CD14-positive monocyte (primary cell): ENCODE results near the gene NME1. TPM values are rescaled to one million over a fixed set of nuclear protein-coding genes. Genes with fewer than 3 reads are reported as not detected.

ENCODE experiments used
- DNase-seq, 3 donors: peaks; one replicate each; pipeline ENCODE4 v3.0.0-alpha.2; 2011 to 2022
- H2AFZ ChIP-seq: 2 replicates; pipeline ENCODE4 v1.6.0; 2012; ENCODE audit warnings: mild to moderate bottlenecking, low read depth, low read length, inconsistent platforms; ENCODE audit not compliant: insufficient read depth, poor library complexity, severe bottlenecking
- H3K27ac ChIP-seq, 2 donors: 1 replicate in 1 of 2; 2 replicates in 1 of 2; pipeline ENCODE4 v1.5.1; 2012 to 2013; ENCODE audit warnings: low read length in 2 of 2, control low read depth in 1 of 2, inconsistent platforms in 1 of 2, low read depth in 1 of 2, mild to moderate bottlenecking in 1 of 2
- H3K27me3 ChIP-seq, 2 donors: one replicate each; pipeline versions ENCODE4 v1.6.0 to v1.6.1; 2011 to 2013; ENCODE audit warnings: low read length in 2 of 2; ENCODE audit not compliant: control insufficient read depth in 2 of 2, insufficient read depth in 2 of 2
- H3K36me3 ChIP-seq, 2 donors: replicated peaks in 1 of 2; 1 replicate in 1 of 2; 2 replicates in 1 of 2; pipeline versions ENCODE4 v1.5.1 to v1.6.1; 2012 to 2013; ENCODE audit warnings: low read length in 2 of 2, control low read depth in 1 of 2, inconsistent platforms in 1 of 2, mild to moderate bottlenecking in 1 of 2; ENCODE audit not compliant: insufficient read depth in 2 of 2, control insufficient read depth in 1 of 2
- H3K4me1 ChIP-seq, 2 donors: 1 replicate in 1 of 2; 2 replicates in 1 of 2; pipeline versions ENCODE4 v1.5.1 to v1.6.1; 2012 to 2013; ENCODE audit warnings: low read length in 2 of 2, control low read depth in 1 of 2, inconsistent platforms in 1 of 2, mild to moderate bottlenecking in 1 of 2, moderate library complexity in 1 of 2; ENCODE audit not compliant: insufficient read depth in 2 of 2, control insufficient read depth in 1 of 2
- H3K4me2 ChIP-seq: replicated peaks from 2 replicates; pipeline ENCODE3; 2012; ENCODE audit warnings: low read length, moderate library complexity, mild to moderate bottlenecking; ENCODE audit not compliant: poor library complexity, severe bottlenecking; ENCODE audit errors: extremely low read depth
- H3K4me3 ChIP-seq, 3 experiments: fragments of 200-600 bp in 1 of 3; sonication (generic) in 1 of 3; replicated peaks in 1 of 3; 1 replicate in 2 of 3; 2 replicates in 1 of 3; pipeline ENCODE4 v1.5.1; 2011 to 2013; ENCODE audit warnings: low read length in 3 of 3, mild to moderate bottlenecking in 3 of 3, control low read depth in 2 of 3, low read depth in 2 of 3, inconsistent platforms in 1 of 3, moderate library complexity in 1 of 3
- H3K79me2 ChIP-seq: 2 replicates; pipeline ENCODE4 v1.6.0; 2012; ENCODE audit warnings: mild to moderate bottlenecking, control low read depth, inconsistent platforms, low read length, moderate library complexity; ENCODE audit not compliant: insufficient read depth
- H3K9ac ChIP-seq: 2 replicates; pipeline ENCODE4 v1.6.0; 2017; ENCODE audit warnings: low read length, mild to moderate bottlenecking; ENCODE audit not compliant: insufficient read depth, poor library complexity, severe bottlenecking
- H3K9me3 ChIP-seq, 2 donors: replicated peaks in 1 of 2; 1 replicate in 1 of 2; 2 replicates in 1 of 2; pipeline versions ENCODE4 v1.5.1 to v1.6.1; 2012 to 2013; ENCODE audit warnings: low read length in 2 of 2, control low read depth in 1 of 2; ENCODE audit not compliant: control insufficient read depth in 1 of 2, insufficient read depth in 1 of 2
- H4K20me1 ChIP-seq: 2 replicates; pipeline ENCODE4 v1.6.0; 2012; ENCODE audit warnings: mild to moderate bottlenecking, low read length, control low read depth, moderate library complexity; ENCODE audit not compliant: insufficient read depth
- H3K27ac Mint-ChIP-seq, 7 donors: one replicate each; pipeline ENCODE4 v1.8.0; 2020; ENCODE audit warnings: mild to moderate bottlenecking in 7 of 7, mixed read lengths in 7 of 7, moderate library complexity in 6 of 7, inconsistent platforms in 2 of 7
- H3K27me3 Mint-ChIP-seq, 3 donors: one replicate each; pipeline ENCODE4 v1.8.0; 2021 to 2022; ENCODE audit warnings: low read depth in 3 of 3, mild to moderate bottlenecking in 3 of 3, mixed read lengths in 3 of 3, moderate library complexity in 3 of 3, inconsistent platforms in 1 of 3
- H3K36me3 Mint-ChIP-seq, 2 donors: one replicate each; pipeline ENCODE4 v1.8.0; 2020; ENCODE audit warnings: mixed read lengths in 2 of 2, inconsistent platforms in 1 of 2, mild to moderate bottlenecking in 1 of 2
- H3K4me1 Mint-ChIP-seq: one replicate; pipeline ENCODE4 v1.8.0; 2020; ENCODE audit warnings: mild to moderate bottlenecking, mixed read lengths
- H3K4me3 Mint-ChIP-seq, 2 donors: one replicate each; pipeline ENCODE4 v1.8.0; 2020; ENCODE audit warnings: mild to moderate bottlenecking in 2 of 2, mixed read lengths in 2 of 2, moderate library complexity in 1 of 2
- H3K9me3 Mint-ChIP-seq, 7 donors: one replicate each; pipeline ENCODE4 v1.8.0; 2020 to 2022; ENCODE audit warnings: mixed read lengths in 7 of 7, mild to moderate bottlenecking in 6 of 7, moderate library complexity in 6 of 7, inconsistent platforms in 2 of 7
- CTCF ChIP-seq: fragments of 200-600 bp; IDR thresholded peaks from one replicate; pipeline ENCODE4 v1.8.0; 2022; ENCODE audit warnings: antibody characterized with exemption, mild to moderate bottlenecking
- WGBS: methylation state at CpG from one replicate; pipeline ENCODE4 v1.1.5; 2013; ENCODE audit warnings: missing lambda C conversion rate; ENCODE audit not compliant: insufficient coverage; 5-methylcytosine and 5-hydroxymethylcytosine counted together
- intact Hi-C, 2 donors: fragments of 100-400 bp; cut with micrococcal nuclease; formaldehyde crosslinking; loops; one replicate each; pipeline versions ENCODE4 v1.15.0 to v1.15.1; 2023
- polyA plus RNA-seq, 3 donors: library from polyadenylated mRNA; depleted of rRNA in 1 of 3; unstranded in 2 of 3; stranded (reverse) in 1 of 3; fragments of 300-500 nt in 2 of 3; fragments of >200 nt in 1 of 3; fragmentation: Illumina TruSeq in 2 of 3; gene quantifications; 1 replicate in 2 of 3; 2 replicates in 1 of 3; pipeline ENCODE4 v1.2.3, GENCODE V29; 2012 to 2021

The NME1 gene
- polyA plus RNA-seq, 3 donors, result 14.8 to 51.4 (median 20.8) TPM

- Histone ChIP-seq H3K4me1 (no peaks in the 10 kb centered on the region), H3K79me2 (no peaks in the 10 kb centered on the region), H4K20me1 (no peaks in the 10 kb centered on the region), H3K27ac (no peak overlapping the region), H3K27me3 (no peaks in the 10 kb centered on the region), H3K4me2 (no peak overlapping the region), H3K4me3 (no peak overlapping the region), H3K9ac (no peak overlapping the region), H3K36me3 (peaks cover 79 to 87% of the 10 kb centered on the region in 2 donors), H3K9me3 (no peaks in the 10 kb centered on the region), H2AFZ (no peak overlapping the region)
- Mint-ChIP-seq H3K36me3 (peaks cover 55 to 81% of the 10 kb centered on the region in 2 donors), H3K9me3 (peaks cover 0 to 3% (median 0%) of the 10 kb centered on the region in 7 donors), H3K27ac (no peak overlapping the region), H3K27me3 (no peaks in the 10 kb centered on the region), H3K4me3 (no peak overlapping the region), H3K4me1 (no peaks in the 10 kb centered on the region)
- TF ChIP-seq CTCF, result no peak
- no peak for DNase-seq
- intact Hi-C loops, result no loop called here
- no CpG with 5 or more reads among the region's 6 CpGs for WGBS
These were observed 46.9 kb downstream of the NME1 start for GRCh38 chr17:51200295-51200694.

DNA sequence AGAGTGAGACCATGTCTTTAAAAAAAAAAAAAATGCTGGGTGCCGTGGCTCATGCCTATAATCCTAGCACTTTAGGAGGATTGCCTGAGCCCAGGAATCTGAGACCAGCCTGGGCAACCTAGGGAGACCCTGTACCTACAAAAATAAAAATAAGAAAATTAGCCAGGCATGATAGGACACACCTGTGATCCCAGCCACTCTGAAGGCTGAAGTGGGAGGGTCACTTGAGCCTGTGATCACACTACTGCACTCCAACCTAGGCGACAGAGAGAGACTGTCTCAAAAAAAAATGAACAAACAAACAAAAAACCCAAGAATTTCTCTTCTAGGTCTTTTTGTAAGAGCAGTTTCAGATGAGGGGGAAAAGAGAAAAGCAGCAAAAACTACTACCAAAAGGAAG, 47.5 kb downstream of the NME1 start:
- H3K4me2 ChIP-seq, result no peak overlapping the region
- peaks cover 59 to 83% of the 10 kb centered on the region in 2 donors for H3K36me3 Mint-ChIP-seq
- no peak for DNase-seq
- H3K4me1 ChIP-seq, result no peaks in the 10 kb centered on the region
- no peaks in the 10 kb centered on the region for H3K9me3 ChIP-seq
- no peak for TF ChIP-seq CTCF
- H3K27me3 ChIP-seq, result no peaks in the 10 kb centered on the region
- H3K4me1 Mint-ChIP-seq, result no peaks in the 10 kb centered on the region
- peaks cover 0 to 3% (median 0%) of the 10 kb centered on the region in 7 donors for H3K9me3 Mint-ChIP-seq
- H4K20me1 ChIP-seq, result no peaks in the 10 kb centered on the region
- H3K27ac ChIP-seq, result no peak overlapping the region
- 100% methylated on average over 1 of the region's 2 CpGs for WGBS
- no peak overlapping the region for H2AFZ ChIP-seq
- peak overlapping the region in 2 of 7 donors; percentile 4 to 30 for H3K27ac Mint-ChIP-seq
- H3K36me3 ChIP-seq, result peaks cover 79 to 87% of the 10 kb centered on the region in 2 donors
- H3K4me3 Mint-ChIP-seq, result no peak overlapping the region
- no peak overlapping the region for H3K4me3 ChIP-seq
- no peaks in the 10 kb centered on the region for H3K79me2 ChIP-seq
- H3K27me3 Mint-ChIP-seq, result no peaks in the 10 kb centered on the region
- H3K9ac ChIP-seq, result no peak overlapping the region
- intact Hi-C loops, result no loop called here
